Thyroid gland (tissue), 4 donors: ENCODE results near the gene HYDIN. TPM values are rescaled to one million over a fixed set of nuclear protein-coding genes. Genes with fewer than 3 reads are reported as not detected.
A peak's percentile ranks its signal among the peaks of the same experiment; 100 is the strongest.

ENCODE experiments used
- DNase-seq, 2 donors: peaks; one replicate each; pipeline ENCODE4 v3.0.0-alpha.2; 2019
- H3K27ac ChIP-seq, 3 donors: fragments of 200-600 bp; sonication (generic); 1 replicate in 2 of 3; 2 replicates in 1 of 3; pipeline ENCODE4 v1.5.1; 2016 to 2019; ENCODE audit warnings: mild to moderate bottlenecking in 1 of 3, moderate library complexity in 1 of 3
- H3K27me3 ChIP-seq: fragments of 200-600 bp; sonication (generic); one replicate; pipeline ENCODE4 v1.5.1; 2019
- H3K36me3 ChIP-seq, 2 donors: fragments of 200-600 bp; sonication (generic); one replicate each; pipeline ENCODE4 v1.5.1; 2016 to 2019
- H3K4me1 ChIP-seq, 2 donors: fragments of 200-600 bp; sonication (generic); one replicate each; pipeline ENCODE4 v1.5.1; 2017 to 2019
- H3K4me3 ChIP-seq, 3 donors: fragments of 200-600 bp; sonication (generic); replicated peaks in 1 of 3; 1 replicate in 2 of 3; 2 replicates in 1 of 3; pipeline ENCODE4 v1.5.1; 2016; ENCODE audit warnings: mild to moderate bottlenecking in 1 of 3
- H3K9me3 ChIP-seq: fragments of 200-600 bp; sonication (generic); one replicate; pipeline ENCODE4 v1.5.1; 2017
- POLR2A ChIP-seq, 2 donors: fragments of 450-650 bp; IDR thresholded peaks; one replicate each; pipeline ENCODE4 v1.6.1; 2017; ENCODE audit warnings: antibody characterized with exemption in 2 of 2, mild to moderate bottlenecking in 2 of 2, moderate library complexity in 1 of 2
- WGBS, 2 donors: methylation state at CpG; one replicate each; pipeline ENCODE4 v1.1.5; 2017; 5-methylcytosine and 5-hydroxymethylcytosine counted together
- intact Hi-C: fragments of 100-400 bp; cut with DNase I; formaldehyde crosslinking; loops from one replicate; pipeline ENCODE4 v1.15.1; 2023
- total RNA-seq, 4 donors: library from RNA; depleted of rRNA; stranded (reverse); fragments of >200 nt; gene quantifications; one replicate each; pipeline ENCODE4 v1.2.3, GENCODE V29; 2016
- TF ChIP-seq, protein P1 (sequence below), 6 experiments: fragments of 200-600 bp in 3 of 6; fragments of 450-650 bp in 3 of 6; sonication (generic) in 3 of 6; IDR thresholded peaks; one replicate each; pipeline ENCODE4 v1.5.1; 2016 to 2019; ENCODE audit warnings: antibody characterized with exemption in 6 of 6, mild to moderate bottlenecking in 2 of 6, inconsistent platforms in 1 of 6, moderate library complexity in 1 of 6

The HYDIN gene
- total RNA-seq, 4 donors from 2014 or later, result 10.1 to 26.3 (median 21.3) TPM

- TF ChIP-seq, protein P1, sequence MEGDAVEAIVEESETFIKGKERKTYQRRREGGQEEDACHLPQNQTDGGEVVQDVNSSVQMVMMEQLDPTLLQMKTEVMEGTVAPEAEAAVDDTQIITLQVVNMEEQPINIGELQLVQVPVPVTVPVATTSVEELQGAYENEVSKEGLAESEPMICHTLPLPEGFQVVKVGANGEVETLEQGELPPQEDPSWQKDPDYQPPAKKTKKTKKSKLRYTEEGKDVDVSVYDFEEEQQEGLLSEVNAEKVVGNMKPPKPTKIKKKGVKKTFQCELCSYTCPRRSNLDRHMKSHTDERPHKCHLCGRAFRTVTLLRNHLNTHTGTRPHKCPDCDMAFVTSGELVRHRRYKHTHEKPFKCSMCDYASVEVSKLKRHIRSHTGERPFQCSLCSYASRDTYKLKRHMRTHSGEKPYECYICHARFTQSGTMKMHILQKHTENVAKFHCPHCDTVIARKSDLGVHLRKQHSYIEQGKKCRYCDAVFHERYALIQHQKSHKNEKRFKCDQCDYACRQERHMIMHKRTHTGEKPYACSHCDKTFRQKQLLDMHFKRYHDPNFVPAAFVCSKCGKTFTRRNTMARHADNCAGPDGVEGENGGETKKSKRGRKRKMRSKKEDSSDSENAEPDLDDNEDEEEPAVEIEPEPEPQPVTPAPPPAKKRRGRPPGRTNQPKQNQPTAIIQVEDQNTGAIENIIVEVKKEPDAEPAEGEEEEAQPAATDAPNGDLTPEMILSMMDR (IDR thresholded peaks at IDR 0.05), result no peak
- Histone ChIP-seq H3K27me3 (no peaks in the 10 kb centered on the region), H3K4me1 (no peaks in the 10 kb centered on the region), H3K4me3 (no peak overlapping the region), H3K9me3 (no peaks in the 10 kb centered on the region), H3K36me3 (peaks cover 5 to 19% of the 10 kb centered on the region in 2 donors), H3K27ac (no peak overlapping the region)
- no peak for DNase-seq
- WGBS, 2 donors, result 95 to 97% methylated on average over 13 of the region's 13 CpGs
- intact Hi-C loops, result loop anchor here (10.0 kb wide), 1 partner anchor 249 kb away; the partner anchor contains the start of genes COG4 and SF3B3
Measured at GRCh38 chr16:70774261-70774660, 456.3 kb downstream of the HYDIN start.

DNA sequence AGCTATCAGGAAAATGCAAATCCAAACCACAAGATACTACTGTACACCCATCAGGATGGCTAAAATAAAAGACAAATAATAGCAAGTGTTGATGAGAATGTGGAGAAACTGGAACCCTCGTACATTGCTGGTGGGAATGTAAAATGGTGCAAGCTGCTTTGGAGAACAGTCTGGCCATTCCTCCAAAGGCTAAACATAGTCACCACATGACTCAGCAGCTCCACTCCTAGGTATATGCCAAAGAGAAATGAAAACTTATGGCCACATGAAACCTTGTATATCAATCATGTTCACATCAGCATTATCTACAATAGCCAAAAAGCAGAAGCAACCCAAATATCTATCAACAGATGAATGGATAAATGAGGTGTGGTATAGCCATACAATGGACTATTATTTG, 458.0 kb downstream of the HYDIN start:
- TF ChIP-seq, protein P1 (IDR thresholded peaks at IDR 0.05), result no peak
- TF ChIP-seq POLR2A (IDR thresholded peaks at IDR 0.05), result no peak
- Histone ChIP-seq H3K27ac (no peak overlapping the region), H3K27me3 (no peaks in the 10 kb centered on the region), H3K36me3 (peaks cover 0 to 13% of the 10 kb centered on the region in 2 donors), H3K9me3 (no peaks in the 10 kb centered on the region), H3K4me3 (no peak overlapping the region), H3K4me1 (peaks cover 0 to 5% of the 10 kb centered on the region in 2 donors)
- DNase-seq, result no peak
- WGBS, 2 donors, result 98 to 100% methylated on average over 1 of the region's 1 CpG
- intact Hi-C loops, result loop anchor here (10.0 kb wide), 1 partner anchor 248 kb away; the partner anchor contains the start of genes COG4 and SF3B3

- Histone ChIP-seq H3K9me3 (no peaks in the 10 kb centered on the region), H3K4me1 (peaks cover 0 to 5% of the 10 kb centered on the region in 2 donors), H3K27ac (no peak overlapping the region), H3K36me3 (peaks cover 5 to 12% of the 10 kb centered on the region in 2 donors), H3K4me3 (no peak overlapping the region), H3K27me3 (no peaks in the 10 kb centered on the region)
- peak; percentile 65 to 69 for DNase-seq
- TF ChIP-seq, protein P1 (IDR thresholded peaks at IDR 0.05), result peak; percentile 89 to 96 (median 94)
- TF ChIP-seq POLR2A (IDR thresholded peaks at IDR 0.05), result no peak
- intact Hi-C loops, result loop anchor here (2.0 to 10.0 kb wide), 2 partner anchors 90 to 246 kb away; partner anchors contain the start of genes COG4 and SF3B3
- 42 to 49% methylated on average over 15 of the region's 15 CpGs for WGBS, 2 donors
Measured at GRCh38 chr16:70770626-70771552, 459.6 kb downstream of the HYDIN start.

DNA sequence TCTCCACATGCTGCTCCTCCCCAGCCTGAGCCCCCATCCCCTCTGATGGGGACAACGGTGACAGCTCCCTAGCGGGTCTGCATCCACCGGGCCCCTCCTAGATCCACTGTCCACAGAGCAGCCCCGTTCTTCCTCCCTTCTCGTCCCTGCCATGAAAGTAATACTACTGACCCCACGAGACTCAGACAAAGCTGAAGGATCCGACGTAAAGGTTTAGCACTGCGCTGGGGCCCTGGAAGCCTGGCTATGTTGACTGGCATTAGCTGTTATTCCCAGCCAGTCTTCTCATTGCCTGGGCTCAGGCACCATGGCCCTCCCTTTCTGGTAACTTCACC, 460.3 kb downstream of the HYDIN start:
- no peaks in the 10 kb centered on the region for H3K27me3 ChIP-seq
- H3K4me1 ChIP-seq, result peaks cover 0 to 5% of the 10 kb centered on the region in 2 donors
- no peak for DNase-seq
- no peak overlapping the region for H3K27ac ChIP-seq
- WGBS, 2 donors, result 99% methylated on average over 9 of the region's 9 CpGs
- no peak for TF ChIP-seq POLR2A (IDR thresholded peaks at IDR 0.05)
- TF ChIP-seq, protein P1 (IDR thresholded peaks at IDR 0.05), result no peak
- no peaks in the 10 kb centered on the region for H3K9me3 ChIP-seq
- no peak overlapping the region for H3K4me3 ChIP-seq
- peaks cover 5 to 12% of the 10 kb centered on the region in 2 donors for H3K36me3 ChIP-seq
- intact Hi-C loops, result loop anchor here (2.0 to 10.0 kb wide), 2 partner anchors 89 to 245 kb away; partner anchors contain the start of genes COG4 and SF3B3

GRCh38 chr16:70769761-70770160, 460.8 kb downstream of the HYDIN start:
- no peak for DNase-seq
- peaks cover 5 to 12% of the 10 kb centered on the region in 2 donors for H3K36me3 ChIP-seq
- intact Hi-C loops, result loop anchor here (2.0 to 10.0 kb wide), 2 partner anchors 89 to 245 kb away; partner anchors contain the start of genes COG4 and SF3B3
- TF ChIP-seq POLR2A (IDR thresholded peaks at IDR 0.05), result no peak
- TF ChIP-seq, protein P1 (IDR thresholded peaks at IDR 0.05), result no peak
- H3K4me1 ChIP-seq, result peaks cover 0 to 5% of the 10 kb centered on the region in 2 donors
- no peak overlapping the region for H3K4me3 ChIP-seq
- H3K9me3 ChIP-seq, result no peaks in the 10 kb centered on the region
- 97 to 98% methylated on average over 6 to 8 of the region's 8 CpGs for WGBS, 2 donors
- H3K27ac ChIP-seq, result no peak overlapping the region
- no peaks in the 10 kb centered on the region for H3K27me3 ChIP-seq
